HL-60 (cell line): Measurements from ENCODE around the gene GJB2.

Experiments used
- DNase-seq, 2 experiments: peaks; one replicate each; pipeline ENCODE4 v3.0.0-alpha.2; 2010 to 2020; ENCODE audit warnings: low read depth in 1 of 2, low spot score in 1 of 2
- H3K27ac ChIP-seq: fragments of 250-450 bp; sonication (Bioruptor Pico); replicated peaks from 2 replicates; pipeline ENCODE4 v1.5.1; 2020; ENCODE audit warnings: mild to moderate bottlenecking, moderate library complexity
- H3K27me3 ChIP-seq: fragments of 250-450 bp; sonication (Bioruptor Pico); 2 replicates; pipeline ENCODE4 v1.5.1; 2021; ENCODE audit warnings: mild to moderate bottlenecking, moderate library complexity; ENCODE audit not compliant: insufficient read depth, poor library complexity, severe bottlenecking
- H3K4me3 ChIP-seq: replicated peaks from 2 replicates; pipeline ENCODE4 v1.5.1; 2011; ENCODE audit warnings: mild to moderate bottlenecking, control low read depth, low read length; ENCODE audit not compliant: insufficient read depth
- GABPA ChIP-seq: IDR thresholded peaks from 2 replicates; pipeline ENCODE4 v1.6.1; 2012; ENCODE audit warnings: low read depth
- POLR2AphosphoS5 ChIP-seq: IDR thresholded peaks from 2 replicates; pipeline ENCODE4 v1.6.1; 2012; ENCODE audit warnings: low read depth
- SPI1 ChIP-seq: IDR thresholded peaks from 2 replicates; pipeline ENCODE4 v1.6.1; 2012; ENCODE audit warnings: low read depth, mild to moderate bottlenecking, borderline replicate concordance
- TF ChIP-seq, protein P1 (sequence below): IDR thresholded peaks from 2 replicates; pipeline ENCODE4 v1.6.1; 2012; ENCODE audit warnings: low read depth; ENCODE audit not compliant: insufficient replicate concordance
- TF ChIP-seq, protein P2 (sequence below): IDR thresholded peaks from one replicate; pipeline ENCODE4 v1.5.1; 2011; ENCODE audit warnings: low read length, control low read depth, inconsistent platforms; ENCODE audit not compliant: insufficient read depth

GJB2 gene

DNA sequence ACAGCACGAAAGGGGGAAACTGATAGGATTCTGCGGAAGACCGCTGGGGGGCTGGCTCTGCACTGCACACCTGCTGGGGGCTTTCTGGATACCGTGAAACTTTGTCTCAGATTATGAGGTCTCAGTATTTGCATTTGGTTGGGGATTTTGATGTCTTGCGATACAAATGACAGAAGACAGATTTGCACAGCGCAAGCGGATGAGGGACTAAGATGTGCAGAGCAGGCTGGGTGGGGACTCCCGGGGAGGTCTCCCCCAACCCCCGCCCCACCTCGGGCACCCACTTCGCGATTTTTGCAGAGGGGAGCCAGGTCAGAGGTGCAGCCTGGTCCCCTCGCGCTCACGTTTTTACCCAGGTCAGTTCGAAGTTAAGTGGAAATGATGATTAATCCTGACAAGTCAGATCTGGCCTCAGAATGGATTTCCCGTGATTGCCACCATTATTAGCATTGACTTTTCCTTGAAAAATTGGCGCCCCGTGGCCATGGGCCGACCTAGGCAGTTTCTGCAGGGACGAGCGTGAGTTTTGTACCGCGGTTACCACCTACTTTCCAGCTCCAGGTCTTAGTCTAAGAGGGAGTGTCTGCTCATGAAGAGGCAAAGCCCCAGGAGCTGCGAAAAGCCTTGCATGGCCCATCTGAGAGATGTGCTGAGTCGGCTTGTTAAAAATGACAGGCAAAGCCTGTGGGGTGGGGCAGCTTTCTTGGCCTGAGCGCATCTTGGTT is 1.3 kb upstream of the GJB2 start:
- Histone ChIP-seq H3K27ac (no peak overlapping the region), H3K27me3 (peaks cover 22% of the 10 kb centered on the region), H3K4me3 (no peak overlapping the region)

DNA sequence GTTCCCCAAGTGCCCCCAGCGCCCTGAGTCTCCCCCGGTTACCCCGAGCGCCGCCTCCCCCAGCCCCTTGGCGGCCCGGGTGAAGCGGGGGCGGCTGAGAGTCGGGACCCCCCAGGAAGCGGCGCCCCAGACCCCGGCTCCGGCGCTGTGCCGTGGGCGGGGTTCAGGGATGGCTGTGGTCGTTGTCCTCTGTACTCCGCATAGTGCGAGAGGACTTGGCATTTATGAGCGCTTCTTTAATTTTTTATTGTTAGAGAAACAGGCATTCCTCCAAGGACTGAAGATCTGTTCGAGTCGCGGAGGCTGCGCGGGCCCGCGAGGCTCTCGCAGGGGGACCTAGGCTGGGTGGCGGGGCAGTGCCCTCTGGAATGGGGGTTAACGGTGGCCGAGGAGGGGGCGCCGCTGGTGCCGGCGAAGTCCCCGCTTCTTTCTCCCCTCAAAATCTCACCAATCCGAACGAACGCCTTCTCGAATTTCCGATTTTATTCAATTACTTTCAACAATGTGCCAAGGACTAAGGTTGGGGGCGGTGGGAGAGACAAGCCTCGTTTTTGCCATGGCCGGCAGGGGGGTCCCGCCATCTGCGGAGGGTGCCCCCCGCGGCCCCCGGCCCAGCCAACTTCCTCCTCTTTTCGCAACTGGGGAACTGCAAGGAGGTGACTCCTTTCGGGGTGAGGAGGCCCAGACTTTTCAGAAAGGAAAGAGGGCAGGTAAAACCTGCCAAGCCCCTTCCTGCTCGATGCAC is 596 bp upstream of the GJB2 start:
- H3K4me3 ChIP-seq: peak overlapping the region; percentile 53
- no peak overlapping the region for H3K27ac ChIP-seq
- TF ChIP-seq SPI1: no peak
- TF ChIP-seq POLR2AphosphoS5: no peak
- TF ChIP-seq, protein P1, sequence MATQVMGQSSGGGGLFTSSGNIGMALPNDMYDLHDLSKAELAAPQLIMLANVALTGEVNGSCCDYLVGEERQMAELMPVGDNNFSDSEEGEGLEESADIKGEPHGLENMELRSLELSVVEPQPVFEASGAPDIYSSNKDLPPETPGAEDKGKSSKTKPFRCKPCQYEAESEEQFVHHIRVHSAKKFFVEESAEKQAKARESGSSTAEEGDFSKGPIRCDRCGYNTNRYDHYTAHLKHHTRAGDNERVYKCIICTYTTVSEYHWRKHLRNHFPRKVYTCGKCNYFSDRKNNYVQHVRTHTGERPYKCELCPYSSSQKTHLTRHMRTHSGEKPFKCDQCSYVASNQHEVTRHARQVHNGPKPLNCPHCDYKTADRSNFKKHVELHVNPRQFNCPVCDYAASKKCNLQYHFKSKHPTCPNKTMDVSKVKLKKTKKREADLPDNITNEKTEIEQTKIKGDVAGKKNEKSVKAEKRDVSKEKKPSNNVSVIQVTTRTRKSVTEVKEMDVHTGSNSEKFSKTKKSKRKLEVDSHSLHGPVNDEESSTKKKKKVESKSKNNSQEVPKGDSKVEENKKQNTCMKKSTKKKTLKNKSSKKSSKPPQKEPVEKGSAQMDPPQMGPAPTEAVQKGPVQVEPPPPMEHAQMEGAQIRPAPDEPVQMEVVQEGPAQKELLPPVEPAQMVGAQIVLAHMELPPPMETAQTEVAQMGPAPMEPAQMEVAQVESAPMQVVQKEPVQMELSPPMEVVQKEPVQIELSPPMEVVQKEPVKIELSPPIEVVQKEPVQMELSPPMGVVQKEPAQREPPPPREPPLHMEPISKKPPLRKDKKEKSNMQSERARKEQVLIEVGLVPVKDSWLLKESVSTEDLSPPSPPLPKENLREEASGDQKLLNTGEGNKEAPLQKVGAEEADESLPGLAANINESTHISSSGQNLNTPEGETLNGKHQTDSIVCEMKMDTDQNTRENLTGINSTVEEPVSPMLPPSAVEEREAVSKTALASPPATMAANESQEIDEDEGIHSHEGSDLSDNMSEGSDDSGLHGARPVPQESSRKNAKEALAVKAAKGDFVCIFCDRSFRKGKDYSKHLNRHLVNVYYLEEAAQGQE: no peak
- TF ChIP-seq, protein P2, sequence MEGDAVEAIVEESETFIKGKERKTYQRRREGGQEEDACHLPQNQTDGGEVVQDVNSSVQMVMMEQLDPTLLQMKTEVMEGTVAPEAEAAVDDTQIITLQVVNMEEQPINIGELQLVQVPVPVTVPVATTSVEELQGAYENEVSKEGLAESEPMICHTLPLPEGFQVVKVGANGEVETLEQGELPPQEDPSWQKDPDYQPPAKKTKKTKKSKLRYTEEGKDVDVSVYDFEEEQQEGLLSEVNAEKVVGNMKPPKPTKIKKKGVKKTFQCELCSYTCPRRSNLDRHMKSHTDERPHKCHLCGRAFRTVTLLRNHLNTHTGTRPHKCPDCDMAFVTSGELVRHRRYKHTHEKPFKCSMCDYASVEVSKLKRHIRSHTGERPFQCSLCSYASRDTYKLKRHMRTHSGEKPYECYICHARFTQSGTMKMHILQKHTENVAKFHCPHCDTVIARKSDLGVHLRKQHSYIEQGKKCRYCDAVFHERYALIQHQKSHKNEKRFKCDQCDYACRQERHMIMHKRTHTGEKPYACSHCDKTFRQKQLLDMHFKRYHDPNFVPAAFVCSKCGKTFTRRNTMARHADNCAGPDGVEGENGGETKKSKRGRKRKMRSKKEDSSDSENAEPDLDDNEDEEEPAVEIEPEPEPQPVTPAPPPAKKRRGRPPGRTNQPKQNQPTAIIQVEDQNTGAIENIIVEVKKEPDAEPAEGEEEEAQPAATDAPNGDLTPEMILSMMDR: no peak
- no peak for TF ChIP-seq GABPA
- H3K27me3 ChIP-seq: peaks cover 22% of the 10 kb centered on the region
- DNase-seq: no peak

More for the DNA sequence above, 1.3 kb upstream of the GJB2 start:
- no peak for DNase-seq
- no peak for TF ChIP-seq POLR2AphosphoS5
- no peak for TF ChIP-seq GABPA
- TF ChIP-seq, protein P1: no peak
- TF ChIP-seq SPI1: no peak
- TF ChIP-seq, protein P2: no peak

DNA sequence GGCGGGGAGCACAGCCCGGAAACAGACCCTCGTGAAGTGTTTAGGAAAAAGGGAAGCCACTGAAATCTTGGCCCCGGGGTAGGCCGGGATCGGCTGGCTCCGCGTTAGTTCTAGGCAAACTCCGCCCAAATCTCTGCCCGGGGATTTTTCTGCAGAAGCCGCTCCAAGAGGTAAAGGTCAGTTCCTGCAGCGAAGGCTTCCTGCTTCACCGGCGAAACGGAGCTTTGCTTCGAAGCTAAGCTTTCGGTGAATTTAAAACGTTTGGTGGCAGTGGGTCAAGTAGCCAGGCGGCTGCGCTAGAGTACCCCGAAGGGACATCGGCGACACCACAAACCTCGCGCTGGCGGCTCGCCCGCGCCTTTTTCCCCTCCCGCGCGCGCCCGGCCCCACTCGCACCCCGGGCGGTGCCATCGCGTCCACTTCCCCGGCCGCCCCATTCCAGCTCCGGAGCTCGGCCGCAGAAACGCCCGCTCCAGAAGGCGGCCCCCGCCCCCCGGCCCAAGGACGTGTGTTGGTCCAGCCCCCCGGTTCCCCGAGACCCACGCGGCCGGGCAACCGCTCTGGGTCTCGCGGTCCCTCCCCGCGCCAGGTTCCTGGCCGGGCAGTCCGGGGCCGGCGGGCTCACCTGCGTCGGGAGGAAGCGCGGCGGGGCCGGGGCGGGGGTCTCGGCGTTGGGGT is 441 bp downstream of the GJB2 start:
- H3K4me3 ChIP-seq: peak overlapping the region; percentile 53
- H3K27ac ChIP-seq: no peak overlapping the region
- DNase-seq: peak in 1 of 2 experiments; percentile 29
- TF ChIP-seq GABPA: no peak
- TF ChIP-seq POLR2AphosphoS5: no peak
- TF ChIP-seq, protein P2: no peak
- H3K27me3 ChIP-seq: peaks cover 22% of the 10 kb centered on the region
